H9 (cell line): ENCODE results near the gene NINL. TPM values are rescaled to one million over a fixed set of nuclear protein-coding genes. Genes with fewer than 3 reads are reported as not detected.

Experiments
- DNase-seq: peaks from one replicate; pipeline ENCODE4 v3.0.0-alpha.2; 2017
- H2AFZ ChIP-seq: one replicate; pipeline ENCODE4 v1.6.1; 2013; ENCODE audit warnings: mild to moderate bottlenecking, low read length, control low read depth, moderate library complexity
- H2AK5ac ChIP-seq: 2 replicates; pipeline ENCODE4 v1.6.1; 2013; ENCODE audit warnings: low read length, control low read depth, mixed read lengths; ENCODE audit not compliant: insufficient read length
- H2BK120ac ChIP-seq: one replicate; pipeline ENCODE4 v1.6.1; 2013; ENCODE audit warnings: low read depth, mild to moderate bottlenecking, low read length, control low read depth, inconsistent platforms; ENCODE audit not compliant: poor library complexity, severe bottlenecking
- H2BK12ac ChIP-seq: 2 replicates; pipeline ENCODE4 v1.6.1; 2013; ENCODE audit warnings: low read length, control low read depth, mixed read lengths, low read depth; ENCODE audit not compliant: insufficient read length
- H2BK15ac ChIP-seq: 2 replicates; pipeline ENCODE4 v1.6.1; 2013; ENCODE audit warnings: low read depth, low read length, control low read depth
- H2BK20ac ChIP-seq: one replicate; pipeline ENCODE4 v1.6.1; 2013; ENCODE audit warnings: low read depth, mild to moderate bottlenecking, low read length, control low read depth, inconsistent platforms; ENCODE audit not compliant: poor library complexity, severe bottlenecking
- H2BK5ac ChIP-seq: 2 replicates; pipeline ENCODE4 v1.6.1; 2013; ENCODE audit warnings: low read length, control low read depth, mixed read lengths; ENCODE audit not compliant: insufficient read length
- H3K14ac ChIP-seq: 2 replicates; pipeline ENCODE4 v1.6.1; 2013; ENCODE audit warnings: low read length, control low read depth; ENCODE audit not compliant: insufficient read depth
- H3K18ac ChIP-seq: 2 replicates; pipeline ENCODE4 v1.6.1; 2013; ENCODE audit warnings: low read depth, mild to moderate bottlenecking, mixed read lengths, low read length, control low read depth; ENCODE audit not compliant: insufficient read length
- H3K23ac ChIP-seq: 2 replicates; pipeline ENCODE4 v1.6.1; 2013; ENCODE audit warnings: low read length, control low read depth, mixed read lengths, low read depth; ENCODE audit not compliant: insufficient read length
- H3K23me2 ChIP-seq: 2 replicates; pipeline ENCODE4 v1.6.1; 2013; ENCODE audit warnings: low read depth, mild to moderate bottlenecking, mixed read lengths, low read length, control low read depth; ENCODE audit not compliant: insufficient read length, poor library complexity, severe bottlenecking
- H3K27ac ChIP-seq: 2 replicates; pipeline ENCODE4 v1.5.1; 2013; ENCODE audit warnings: low read length, control low read depth, mixed read lengths, low read depth; ENCODE audit not compliant: insufficient read length
- H3K27me3 ChIP-seq: 2 replicates; pipeline ENCODE4 v1.6.1; 2013; ENCODE audit warnings: low read length, control low read depth, inconsistent platforms; ENCODE audit not compliant: insufficient read depth
- H3K4ac ChIP-seq: 2 replicates; pipeline ENCODE4 v1.6.1; 2013; ENCODE audit warnings: low read depth, mild to moderate bottlenecking, control low read depth, inconsistent platforms, low read length, moderate library complexity
- H3K4me1 ChIP-seq: 2 replicates; pipeline ENCODE4 v1.6.1; 2013; ENCODE audit warnings: low read length, control low read depth, inconsistent platforms; ENCODE audit not compliant: insufficient read depth
- H3K4me2 ChIP-seq: 2 replicates; pipeline ENCODE4 v1.6.1; 2013; ENCODE audit warnings: low read length, control low read depth, mixed read lengths; ENCODE audit not compliant: insufficient read length, insufficient read depth
- H3K56ac ChIP-seq: 2 replicates; pipeline ENCODE4 v1.6.1; 2013; ENCODE audit warnings: low read depth, mild to moderate bottlenecking, mixed read lengths, low read length, control low read depth; ENCODE audit not compliant: insufficient read length
- H3K79me1 ChIP-seq: 2 replicates; pipeline ENCODE4 v1.6.1; 2013; ENCODE audit warnings: low read depth, mild to moderate bottlenecking, moderate library complexity, low read length, control low read depth, inconsistent platforms; ENCODE audit not compliant: insufficient read depth, poor library complexity, severe bottlenecking
- H3K79me2 ChIP-seq: 2 replicates; pipeline ENCODE4 v1.6.1; 2013; ENCODE audit warnings: low read length, control low read depth, inconsistent platforms; ENCODE audit not compliant: insufficient read depth
- H3K9ac ChIP-seq: 2 replicates; pipeline ENCODE4 v1.6.1; 2013; ENCODE audit warnings: low read length, control low read depth, mixed read lengths; ENCODE audit not compliant: insufficient read length; ENCODE audit errors: extremely low read depth
- H3K9me3 ChIP-seq: one replicate; pipeline ENCODE4 v1.6.1; 2013; ENCODE audit warnings: low read depth, low read length, inconsistent platforms; ENCODE audit not compliant: control insufficient read depth
- H3T11ph ChIP-seq: one replicate; pipeline ENCODE4 v1.6.1; 2013; ENCODE audit warnings: mild to moderate bottlenecking, low read length, control low read depth, inconsistent platforms
- H4K20me1 ChIP-seq: one replicate; pipeline ENCODE4 v1.6.1; 2013; ENCODE audit not compliant: control insufficient read depth, insufficient read length, insufficient read depth
- H4K5ac ChIP-seq: 2 replicates; pipeline ENCODE4 v1.6.1; 2013; ENCODE audit warnings: low read depth, mild to moderate bottlenecking, mixed read lengths, low read length, control low read depth; ENCODE audit not compliant: insufficient read length
- H4K8ac ChIP-seq: replicated peaks from 2 replicates; pipeline ENCODE4 v1.6.1; 2013; ENCODE audit warnings: low read length, control low read depth, mixed read lengths, low read depth; ENCODE audit not compliant: insufficient read length
- H4K91ac ChIP-seq: 2 replicates; pipeline ENCODE4 v1.6.1; 2013; ENCODE audit warnings: low read depth, mild to moderate bottlenecking, moderate library complexity, mixed read lengths, low read length, control low read depth; ENCODE audit not compliant: insufficient read length
- H3K27ac Mint-ChIP-seq, 3 experiments: 2 replicates in 2 of 3; 3 replicates in 1 of 3; pipeline ENCODE4 v1.8.0; 2020 to 2021; ENCODE audit warnings: mixed read lengths in 3 of 3, mild to moderate bottlenecking in 1 of 3, moderate library complexity in 1 of 3
- H3K27me3 Mint-ChIP-seq: 2 replicates; pipeline ENCODE4 v1.8.0; 2021; ENCODE audit warnings: low read depth, mild to moderate bottlenecking, moderate library complexity, mixed read lengths
- H3K36me3 Mint-ChIP-seq, 3 experiments: 2 replicates in 2 of 3; 3 replicates in 1 of 3; pipeline ENCODE4 v1.8.0; 2020 to 2021; ENCODE audit warnings: low read depth in 3 of 3, mixed read lengths in 3 of 3; ENCODE audit not compliant: insufficient read depth in 1 of 3
- H3K4me1 Mint-ChIP-seq, 2 experiments: 2 replicates each; pipeline ENCODE4 v1.8.0; 2020; ENCODE audit warnings: mixed read lengths in 2 of 2
- H3K4me3 Mint-ChIP-seq, 2 experiments: 2 replicates in 1 of 2; 3 replicates in 1 of 2; pipeline ENCODE4 v1.8.0; 2020 to 2021; ENCODE audit warnings: mild to moderate bottlenecking in 2 of 2, mixed read lengths in 2 of 2, moderate library complexity in 1 of 2
- H3K9me3 Mint-ChIP-seq, 2 experiments: 2 replicates in 1 of 2; 3 replicates in 1 of 2; pipeline ENCODE4 v1.8.0; 2020; ENCODE audit warnings: mild to moderate bottlenecking in 2 of 2, mixed read lengths in 2 of 2, moderate library complexity in 1 of 2
- WGBS: extraction: QIAGEN DNeasy Blood & Tissue Kit; methylation state at CpG from one replicate; pipeline ENCODE4 v1.1.7; 2013; ENCODE audit warnings: missing lambda C conversion rate, low lambda C conversion rate, mixed read lengths; ENCODE audit not compliant: insufficient read length; ENCODE audit errors: extremely low coverage; 5-methylcytosine and 5-hydroxymethylcytosine counted together
- total RNA-seq: library from RNA; stranded (reverse); gene quantifications from 2 replicates; pipeline ENCODE4 v1.2.1, GENCODE V29; 2021
- TF ChIP-seq, protein P1 (sequence below): fragments of 200-600 bp; sonication (generic); conservative IDR thresholded peaks from 3 replicates; pipeline ENCODE4 v1.8.0; 2021; ENCODE audit warnings: antibody characterized with exemption, mild to moderate bottlenecking

The NINL gene
- total RNA-seq, 1 experiment from 2014 or later: 34.3 TPM

DNA sequence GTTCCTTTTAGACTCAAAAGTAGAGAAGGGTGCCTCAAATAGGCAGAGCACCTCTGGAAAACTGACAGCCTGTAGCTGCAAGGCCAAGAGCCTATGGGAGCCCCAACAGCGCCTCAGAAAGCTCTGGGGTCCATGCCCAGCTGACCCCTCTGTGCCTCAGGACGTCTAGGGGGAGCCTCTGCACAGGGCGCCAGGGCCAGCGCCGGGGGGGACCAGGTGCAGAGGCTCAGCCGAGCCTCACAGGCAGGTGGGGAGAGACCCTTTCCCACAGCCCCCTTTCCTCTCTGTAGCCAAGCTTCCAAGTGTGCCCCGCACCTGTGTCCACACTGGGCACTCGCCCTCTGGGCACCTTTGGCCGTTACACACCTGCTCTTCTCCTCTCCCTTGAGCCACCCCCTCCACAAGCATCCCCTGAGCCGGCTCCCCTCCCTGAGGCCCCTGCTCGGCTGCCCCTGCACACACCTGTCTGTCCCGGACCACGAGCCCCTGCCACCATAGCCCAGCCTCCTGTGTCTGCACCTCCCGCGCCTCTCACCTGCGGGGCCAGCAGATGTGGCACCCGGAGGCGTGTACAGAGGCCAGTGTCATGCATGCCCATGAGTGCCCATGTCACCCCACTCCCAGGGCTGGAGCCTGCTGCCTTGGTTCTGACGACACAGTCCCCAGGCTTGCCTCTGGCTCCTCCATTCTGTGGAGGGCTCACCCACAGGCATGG is 124.6 kb downstream of the NINL start:
- H4K91ac ChIP-seq: no peak overlapping the region
- H4K5ac ChIP-seq: no peak overlapping the region
- H3K27ac ChIP-seq: no peak overlapping the region
- H3K4me2 ChIP-seq: no peak overlapping the region
- DNase-seq: no peak
- no peaks in the 10 kb centered on the region for H3K79me2 ChIP-seq
- H4K20me1 ChIP-seq: no peaks in the 10 kb centered on the region
- no peaks in the 10 kb centered on the region for H3K23me2 ChIP-seq
- no peak overlapping the region for H3K4me3 Mint-ChIP-seq
- H3K9ac ChIP-seq: no peak overlapping the region
- H3K9me3 Mint-ChIP-seq: no peaks in the 10 kb centered on the region; a peak in 1 of 5 replicates
- H2BK12ac ChIP-seq: no peak overlapping the region
- H3K4me1 ChIP-seq: no peaks in the 10 kb centered on the region
- peaks cover 3 to 11% of the 10 kb centered on the region in 2 experiments; a peak in 3 of 4 replicates for H3K4me1 Mint-ChIP-seq
- no peak overlapping the region for H3K4ac ChIP-seq
- H2BK5ac ChIP-seq: no peak overlapping the region
- no CpG with 5 or more reads among the region's 19 CpGs for WGBS
- no peak overlapping the region for H3K27ac Mint-ChIP-seq
- H3T11ph ChIP-seq: no peak overlapping the region
- H2AK5ac ChIP-seq: no peak overlapping the region
- TF ChIP-seq, protein P1, sequence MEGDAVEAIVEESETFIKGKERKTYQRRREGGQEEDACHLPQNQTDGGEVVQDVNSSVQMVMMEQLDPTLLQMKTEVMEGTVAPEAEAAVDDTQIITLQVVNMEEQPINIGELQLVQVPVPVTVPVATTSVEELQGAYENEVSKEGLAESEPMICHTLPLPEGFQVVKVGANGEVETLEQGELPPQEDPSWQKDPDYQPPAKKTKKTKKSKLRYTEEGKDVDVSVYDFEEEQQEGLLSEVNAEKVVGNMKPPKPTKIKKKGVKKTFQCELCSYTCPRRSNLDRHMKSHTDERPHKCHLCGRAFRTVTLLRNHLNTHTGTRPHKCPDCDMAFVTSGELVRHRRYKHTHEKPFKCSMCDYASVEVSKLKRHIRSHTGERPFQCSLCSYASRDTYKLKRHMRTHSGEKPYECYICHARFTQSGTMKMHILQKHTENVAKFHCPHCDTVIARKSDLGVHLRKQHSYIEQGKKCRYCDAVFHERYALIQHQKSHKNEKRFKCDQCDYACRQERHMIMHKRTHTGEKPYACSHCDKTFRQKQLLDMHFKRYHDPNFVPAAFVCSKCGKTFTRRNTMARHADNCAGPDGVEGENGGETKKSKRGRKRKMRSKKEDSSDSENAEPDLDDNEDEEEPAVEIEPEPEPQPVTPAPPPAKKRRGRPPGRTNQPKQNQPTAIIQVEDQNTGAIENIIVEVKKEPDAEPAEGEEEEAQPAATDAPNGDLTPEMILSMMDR: no peak
- H3K18ac ChIP-seq: no peak overlapping the region
- no peak overlapping the region for H2AFZ ChIP-seq
- no peak overlapping the region for H2BK120ac ChIP-seq
- H3K79me1 ChIP-seq: no peaks in the 10 kb centered on the region
- no peak overlapping the region for H3K14ac ChIP-seq
- no peak overlapping the region for H2BK15ac ChIP-seq
- H3K27me3 Mint-ChIP-seq: no peaks in the 10 kb centered on the region
- H2BK20ac ChIP-seq: no peak overlapping the region
- peaks cover 58 to 79% (median 79%) of the 10 kb centered on the region in 3 experiments for H3K36me3 Mint-ChIP-seq
- no peak overlapping the region for H3K56ac ChIP-seq
- H3K27me3 ChIP-seq: no peaks in the 10 kb centered on the region
- no peak overlapping the region for H4K8ac ChIP-seq
- no peaks in the 10 kb centered on the region for H3K9me3 ChIP-seq
- no peak overlapping the region for H3K23ac ChIP-seq
